HG02610 (cell line): Measurements from ENCODE around the gene BRD1.

Source experiments
- ATAC-seq: cut with Tn5 transposase; IDR thresholded peaks from one replicate; pipeline ENCODE4 v1.9.1; 2021; ENCODE audit warnings: mild to moderate bottlenecking, moderate library complexity; ENCODE audit not compliant: unreplicated experiment

BRD1 gene

GRCh38 chr22:49734882-49735281, 92.8 kb downstream of the BRD1 start:
- no peak for ATAC-seq

- no peak for ATAC-seq
Measured at GRCh38 chr22:49734390-49734789, 93.3 kb downstream of the BRD1 start.

GRCh38 chr22:49733631-49734030, 94.0 kb downstream of the BRD1 start:
- ATAC-seq, result no peak

- ATAC-seq, result no peak
Measured at GRCh38 chr22:49730656-49731055, 97.0 kb downstream of the BRD1 start.

- ATAC-seq, result no peak
Measured at GRCh38 chr22:49728570-49729271, 99.0 kb downstream of the BRD1 start.

- no peak for ATAC-seq
Measured at GRCh38 chr22:49727881-49728569, 99.6 kb downstream of the BRD1 start.

- no peak for ATAC-seq
Measured at GRCh38 chr22:49727191-49727880, 100.3 kb downstream of the BRD1 start.

- ATAC-seq, result no peak
Measured at GRCh38 chr22:49726701-49727101, 101.0 kb downstream of the BRD1 start.

GRCh38 chr22:49726022-49726681, 101.5 kb downstream of the BRD1 start:
- no peak for ATAC-seq

GRCh38 chr22:49725516-49725915, 102.2 kb downstream of the BRD1 start:
- ATAC-seq, result no peak

- no peak for ATAC-seq
Measured at GRCh38 chr22:49724893-49725489, 102.7 kb downstream of the BRD1 start.

GRCh38 chr22:49724030-49724892, 103.4 kb downstream of the BRD1 start:
- no peak for ATAC-seq

GRCh38 chr22:49723478-49724029, 104.1 kb downstream of the BRD1 start:
- ATAC-seq, result no peak
